ENCODE measurements around the gene MAP10. TPM values are rescaled to one million over a fixed set of nuclear protein-coding genes. Genes with fewer than 3 reads are reported as not detected.

Gene MAP10, protein sequence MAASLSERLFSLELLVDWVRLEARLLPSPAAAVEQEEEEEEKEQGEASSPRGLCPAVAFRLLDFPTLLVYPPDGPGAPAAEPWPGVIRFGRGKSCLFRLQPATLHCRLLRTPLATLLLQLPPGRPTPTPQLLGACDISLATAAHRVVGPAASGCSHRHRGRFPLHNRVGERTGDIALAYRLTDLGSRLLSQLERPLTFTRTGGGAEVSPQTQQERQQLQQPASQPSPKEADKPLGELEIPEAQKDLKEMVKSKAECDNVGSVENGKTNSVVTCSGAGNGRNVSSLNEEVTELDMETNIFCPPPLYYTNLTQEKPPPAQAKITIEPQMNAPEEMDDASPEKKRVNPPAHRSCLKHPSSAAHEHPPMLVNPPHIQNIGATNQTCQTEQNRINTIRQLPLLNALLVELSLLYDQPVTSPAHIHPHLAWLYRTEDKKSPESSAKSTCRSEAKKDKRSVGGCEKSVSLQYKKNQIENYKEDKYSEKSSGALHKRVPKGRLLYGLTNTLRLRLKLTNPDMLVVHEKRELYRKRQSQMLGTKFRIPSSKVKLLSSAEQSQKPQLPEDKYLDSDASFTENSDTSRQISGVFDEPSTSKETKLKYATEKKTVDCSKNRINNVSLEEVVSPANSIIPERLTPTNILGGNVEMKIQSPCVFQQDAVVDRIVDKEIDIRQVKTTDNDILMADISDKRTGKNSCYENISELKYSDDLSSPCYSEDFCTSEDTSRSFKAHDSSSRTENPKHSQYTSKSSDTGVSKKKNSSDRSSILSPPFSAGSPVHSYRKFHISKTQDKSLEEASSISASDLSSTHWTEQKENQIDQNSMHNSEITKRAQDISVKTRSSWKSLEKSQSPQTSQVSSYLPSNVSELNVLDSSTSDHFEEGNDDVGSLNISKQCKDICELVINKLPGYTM
- polyA plus RNA-seq (2011; rRNA removed) = 1.6 and 2.4 TPM in 2 replicates
- polyA minus RNA-seq (2011; rRNA and poly(A)+ RNA removed) = 1.1 and 1.3 TPM in 2 replicates

DNA sequence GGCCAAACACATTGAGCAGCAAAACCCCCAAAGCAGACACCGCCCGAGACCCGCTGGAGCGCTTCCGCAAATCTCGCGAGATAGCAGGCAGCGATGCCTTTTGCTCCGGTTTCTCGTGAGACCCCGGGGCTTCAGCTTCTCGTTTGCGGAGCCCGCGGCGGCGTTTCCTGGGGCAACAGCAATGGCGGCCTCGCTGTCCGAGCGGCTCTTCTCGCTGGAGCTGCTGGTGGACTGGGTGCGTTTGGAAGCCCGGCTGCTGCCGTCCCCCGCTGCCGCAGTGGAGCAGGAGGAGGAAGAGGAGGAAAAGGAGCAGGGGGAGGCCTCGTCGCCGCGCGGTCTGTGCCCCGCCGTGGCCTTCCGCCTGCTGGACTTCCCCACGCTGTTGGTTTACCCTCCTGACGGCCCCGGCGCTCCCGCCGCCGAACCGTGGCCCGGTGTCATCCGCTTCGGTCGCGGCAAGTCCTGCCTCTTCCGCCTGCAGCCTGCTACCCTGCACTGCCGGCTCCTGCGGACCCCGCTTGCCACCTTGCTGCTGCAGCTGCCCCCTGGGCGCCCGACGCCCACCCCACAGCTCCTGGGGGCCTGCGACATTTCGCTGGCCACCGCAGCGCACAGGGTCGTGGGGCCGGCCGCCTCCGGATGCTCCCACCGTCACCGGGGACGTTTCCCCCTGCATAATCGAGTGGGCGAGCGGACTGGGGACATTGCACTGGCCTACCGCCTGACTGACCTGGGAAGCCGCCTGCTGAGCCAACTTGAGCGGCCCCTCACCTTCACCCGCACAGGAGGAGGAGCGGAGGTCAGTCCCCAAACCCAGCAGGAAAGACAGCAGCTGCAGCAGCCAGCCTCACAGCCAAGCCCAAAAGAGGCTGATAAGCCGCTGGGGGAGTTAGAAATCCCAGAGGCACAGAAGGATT is at the start of gene MAP10:
Gene MAP10, plus strand, starts transcription at position 148 of the 917 bp plus-strand sequence. Its CDS starts 34 bp downstream, at position 182.
- H3K4me3 ChIP-seq (ENCODE audit: low read depth, low read length) = peak within 1 kb of the TSS; percentile 62
- peak; percentile 42 for DNase-seq (ENCODE audit: low read depth, low spot score)
- TF ChIP-seq, protein P1, sequence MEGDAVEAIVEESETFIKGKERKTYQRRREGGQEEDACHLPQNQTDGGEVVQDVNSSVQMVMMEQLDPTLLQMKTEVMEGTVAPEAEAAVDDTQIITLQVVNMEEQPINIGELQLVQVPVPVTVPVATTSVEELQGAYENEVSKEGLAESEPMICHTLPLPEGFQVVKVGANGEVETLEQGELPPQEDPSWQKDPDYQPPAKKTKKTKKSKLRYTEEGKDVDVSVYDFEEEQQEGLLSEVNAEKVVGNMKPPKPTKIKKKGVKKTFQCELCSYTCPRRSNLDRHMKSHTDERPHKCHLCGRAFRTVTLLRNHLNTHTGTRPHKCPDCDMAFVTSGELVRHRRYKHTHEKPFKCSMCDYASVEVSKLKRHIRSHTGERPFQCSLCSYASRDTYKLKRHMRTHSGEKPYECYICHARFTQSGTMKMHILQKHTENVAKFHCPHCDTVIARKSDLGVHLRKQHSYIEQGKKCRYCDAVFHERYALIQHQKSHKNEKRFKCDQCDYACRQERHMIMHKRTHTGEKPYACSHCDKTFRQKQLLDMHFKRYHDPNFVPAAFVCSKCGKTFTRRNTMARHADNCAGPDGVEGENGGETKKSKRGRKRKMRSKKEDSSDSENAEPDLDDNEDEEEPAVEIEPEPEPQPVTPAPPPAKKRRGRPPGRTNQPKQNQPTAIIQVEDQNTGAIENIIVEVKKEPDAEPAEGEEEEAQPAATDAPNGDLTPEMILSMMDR (IDR thresholded peaks at IDR 0.05; ENCODE audit: low read depth, low read length) = no peak
- H3K9me3 ChIP-seq (ENCODE audit: control insufficient read depth, insufficient read depth, low read length) = peaks cover 7% of the 10 kb centered on the region; the same call in 1 of the 2 replicates
- no peaks in the 10 kb centered on the region for H3K27me3 ChIP-seq (ENCODE audit: control insufficient read depth, insufficient read depth, low read length)
- ChIA-PET POLR2A (interaction anchor here (0.8 kb wide), 1 partner anchor 307 kb away, joined by 3 read pairs; no protein-coding TSS in a partner anchor), CTCF (no interaction called here)
- H3K27ac ChIP-seq (ENCODE audit: low read depth, low read length) = no peak within 1 kb of the TSS

DNA sequence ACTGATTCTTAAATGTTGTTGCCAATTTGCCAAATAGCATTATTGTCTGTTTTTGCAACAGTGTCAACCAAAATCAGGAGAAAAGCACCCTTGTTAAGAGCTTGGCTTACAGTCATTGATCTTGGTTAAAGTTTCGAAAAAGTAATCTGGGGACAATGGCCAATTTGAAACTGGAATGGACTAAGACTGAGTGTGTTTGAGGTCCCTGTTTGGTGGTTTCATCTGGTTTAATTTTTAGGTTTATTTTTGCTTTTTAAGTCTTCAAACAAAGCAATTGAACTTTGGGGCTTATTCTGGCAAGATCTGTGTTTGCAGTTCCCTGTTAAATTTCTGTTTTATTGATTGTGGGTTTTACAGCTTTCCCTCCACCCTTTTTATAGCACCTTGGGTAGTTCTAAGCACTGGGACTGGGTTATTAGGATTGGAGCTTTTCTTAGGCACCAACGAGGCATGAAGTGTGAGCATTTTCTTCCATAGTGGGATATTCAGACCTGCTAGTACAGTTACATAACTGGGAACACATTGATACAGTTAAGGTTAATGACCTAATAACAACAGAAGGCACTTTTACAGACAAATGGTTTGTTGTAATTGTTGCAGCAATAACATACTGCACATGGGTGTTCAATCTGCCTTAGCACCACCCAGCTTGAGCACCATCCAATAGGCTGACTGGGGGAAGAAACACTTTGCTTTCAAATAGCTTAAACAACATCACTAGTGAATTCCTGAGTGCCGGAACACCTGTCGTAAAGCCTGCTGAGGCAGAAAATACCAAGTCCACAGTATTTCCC is 40.6 kb upstream of the MAP10 start:
- H3K27me3 ChIP-seq (ENCODE audit: control insufficient read depth, insufficient read depth, low read length) = no peaks in the 10 kb centered on the region
- TF ChIP-seq, protein P1 (IDR thresholded peaks at IDR 0.05; ENCODE audit: low read depth, low read length) = no peak
- CTCF ChIA-PET = no interaction called here
- POLR2A ChIA-PET = no interaction called here
- no peak overlapping the region for H3K4me3 ChIP-seq (ENCODE audit: low read depth, low read length)
- H3K27ac ChIP-seq (ENCODE audit: low read depth, low read length) = no peak overlapping the region
- no peak for DNase-seq (ENCODE audit: low read depth, low spot score)
- no peaks in the 10 kb centered on the region; the same call in 1 of the 2 replicates for H3K9me3 ChIP-seq (ENCODE audit: control insufficient read depth, insufficient read depth, low read length)

DNA sequence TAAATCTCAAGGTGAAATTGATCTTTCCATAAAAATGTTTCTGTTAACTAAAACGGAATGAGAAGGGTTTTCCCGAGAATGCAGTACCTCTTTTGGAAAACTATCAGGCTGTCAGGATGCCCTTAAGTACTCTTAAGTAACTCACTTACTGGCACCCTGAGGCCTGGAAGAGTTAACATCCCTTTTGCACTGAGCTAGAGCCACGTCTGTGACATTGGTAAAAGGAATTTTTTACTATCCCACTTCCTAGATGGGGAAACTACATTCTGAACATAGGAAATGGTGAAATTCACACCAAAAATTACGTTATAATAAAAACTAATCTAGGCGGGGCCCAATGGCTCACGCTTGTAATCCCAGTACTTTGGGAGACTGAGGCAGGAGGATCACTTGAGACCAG is 39.7 kb upstream of the MAP10 start:
- no peak overlapping the region for H3K4me3 ChIP-seq (ENCODE audit: low read depth, low read length)
- DNase-seq (ENCODE audit: low read depth, low spot score) = no peak
- H3K27me3 ChIP-seq (ENCODE audit: control insufficient read depth, insufficient read depth, low read length) = no peaks in the 10 kb centered on the region
- no peaks in the 10 kb centered on the region; the same call in 1 of the 2 replicates for H3K9me3 ChIP-seq (ENCODE audit: control insufficient read depth, insufficient read depth, low read length)
- TF ChIP-seq, protein P1 (IDR thresholded peaks at IDR 0.05; ENCODE audit: low read depth, low read length) = no peak
- ChIA-PET POLR2A (no interaction called here), CTCF (no interaction called here)
- H3K27ac ChIP-seq (ENCODE audit: low read depth, low read length) = no peak overlapping the region

DNA sequence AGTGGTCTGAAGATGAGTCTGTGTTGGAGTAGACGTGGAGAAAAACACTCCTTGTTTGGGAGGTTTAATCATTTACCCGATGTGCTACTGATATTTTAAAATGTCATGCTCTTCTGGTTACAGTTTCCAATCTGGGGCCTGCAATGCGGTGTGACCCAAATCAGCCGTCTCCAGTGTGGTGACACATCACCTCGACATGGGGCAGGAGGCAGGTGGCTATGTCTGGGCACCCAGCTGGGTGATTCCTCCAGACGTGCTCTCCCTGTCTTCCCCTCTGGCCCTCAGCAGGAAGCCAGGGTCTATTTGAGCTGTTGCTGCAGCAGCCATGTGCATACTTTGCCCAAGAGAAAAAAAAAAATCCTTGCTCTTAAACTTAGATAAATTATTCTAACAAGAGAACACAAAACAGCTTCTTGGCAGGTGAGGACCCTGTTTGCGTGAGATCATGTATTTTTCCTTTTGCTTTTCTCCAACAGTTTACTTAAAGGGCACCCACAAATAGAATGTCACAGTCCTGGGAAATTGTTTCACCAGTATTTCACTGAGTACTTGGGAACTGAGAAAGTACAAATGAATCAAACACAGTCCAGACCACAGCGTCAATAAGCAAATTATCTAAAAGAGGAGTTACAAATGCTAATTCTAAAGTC is 38.9 kb upstream of the MAP10 start:
- CTCF ChIA-PET = no interaction called here
- no peak for DNase-seq (ENCODE audit: low read depth, low spot score)
- POLR2A ChIA-PET = no interaction called here
- H3K27ac ChIP-seq (ENCODE audit: low read depth, low read length) = no peak overlapping the region
- H3K9me3 ChIP-seq (ENCODE audit: control insufficient read depth, insufficient read depth, low read length) = no peaks in the 10 kb centered on the region; the same call in 1 of the 2 replicates
- TF ChIP-seq, protein P1 (IDR thresholded peaks at IDR 0.05; ENCODE audit: low read depth, low read length) = no peak
- no peaks in the 10 kb centered on the region for H3K27me3 ChIP-seq (ENCODE audit: control insufficient read depth, insufficient read depth, low read length)
- no peak overlapping the region for H3K4me3 ChIP-seq (ENCODE audit: low read depth, low read length)

Measured in AG04450 (cell line).